ENCODE measurements around the gene HMX1.

DNA sequence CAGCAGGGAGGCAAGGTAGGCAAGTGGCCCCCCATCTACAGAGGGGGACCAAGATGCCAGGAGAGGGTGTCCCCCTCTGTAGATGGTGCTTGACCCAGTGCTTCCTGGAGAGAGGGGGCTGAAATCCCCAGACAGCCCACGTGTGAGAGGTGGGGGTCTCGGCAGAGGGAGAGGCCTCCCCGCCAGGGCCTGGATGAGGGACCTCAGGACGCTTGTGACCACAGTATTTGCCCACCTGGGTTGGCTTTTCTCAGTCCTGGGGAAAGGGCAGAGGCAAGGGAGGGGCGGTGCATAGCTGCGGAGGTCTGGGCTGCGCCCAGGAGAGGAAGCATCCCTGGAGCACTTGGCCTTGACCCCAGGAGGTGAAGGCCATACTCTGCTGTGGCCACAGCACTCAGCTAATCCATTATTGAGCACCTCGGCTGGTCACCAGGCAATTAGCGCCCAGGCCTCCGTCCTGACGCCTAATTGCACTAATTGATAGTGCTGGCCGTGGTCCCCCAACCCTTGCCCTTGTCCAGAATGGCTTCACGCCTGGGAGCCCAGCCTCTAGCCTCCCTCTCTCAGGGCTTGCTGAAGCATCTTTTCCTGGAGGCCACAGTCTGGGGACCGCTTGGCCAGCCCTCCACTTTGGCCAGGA is 30.7 kb downstream of the HMX1 start:
- TF ChIP-seq POLR2A (IDR thresholded peaks at IDR 0.05): no peak
- TF ChIP-seq, protein P1, sequence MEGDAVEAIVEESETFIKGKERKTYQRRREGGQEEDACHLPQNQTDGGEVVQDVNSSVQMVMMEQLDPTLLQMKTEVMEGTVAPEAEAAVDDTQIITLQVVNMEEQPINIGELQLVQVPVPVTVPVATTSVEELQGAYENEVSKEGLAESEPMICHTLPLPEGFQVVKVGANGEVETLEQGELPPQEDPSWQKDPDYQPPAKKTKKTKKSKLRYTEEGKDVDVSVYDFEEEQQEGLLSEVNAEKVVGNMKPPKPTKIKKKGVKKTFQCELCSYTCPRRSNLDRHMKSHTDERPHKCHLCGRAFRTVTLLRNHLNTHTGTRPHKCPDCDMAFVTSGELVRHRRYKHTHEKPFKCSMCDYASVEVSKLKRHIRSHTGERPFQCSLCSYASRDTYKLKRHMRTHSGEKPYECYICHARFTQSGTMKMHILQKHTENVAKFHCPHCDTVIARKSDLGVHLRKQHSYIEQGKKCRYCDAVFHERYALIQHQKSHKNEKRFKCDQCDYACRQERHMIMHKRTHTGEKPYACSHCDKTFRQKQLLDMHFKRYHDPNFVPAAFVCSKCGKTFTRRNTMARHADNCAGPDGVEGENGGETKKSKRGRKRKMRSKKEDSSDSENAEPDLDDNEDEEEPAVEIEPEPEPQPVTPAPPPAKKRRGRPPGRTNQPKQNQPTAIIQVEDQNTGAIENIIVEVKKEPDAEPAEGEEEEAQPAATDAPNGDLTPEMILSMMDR (IDR thresholded peaks at IDR 0.05): no peak
